HL-60 (cell line): Measurements from ENCODE around the gene AURKA.

Experiments used
- DNase-seq, 2 experiments: peaks; one replicate each; pipeline ENCODE4 v3.0.0-alpha.2; 2010 to 2020; ENCODE audit warnings: low read depth in 1 of 2, low spot score in 1 of 2
- H3K27ac ChIP-seq: fragments of 250-450 bp; sonication (Bioruptor Pico); replicated peaks from 2 replicates; pipeline ENCODE4 v1.5.1; 2020; ENCODE audit warnings: mild to moderate bottlenecking, moderate library complexity
- H3K27me3 ChIP-seq: fragments of 250-450 bp; sonication (Bioruptor Pico); 2 replicates; pipeline ENCODE4 v1.5.1; 2021; ENCODE audit warnings: mild to moderate bottlenecking, moderate library complexity; ENCODE audit not compliant: insufficient read depth, poor library complexity, severe bottlenecking
- H3K4me3 ChIP-seq: replicated peaks from 2 replicates; pipeline ENCODE4 v1.5.1; 2011; ENCODE audit warnings: mild to moderate bottlenecking, control low read depth, low read length; ENCODE audit not compliant: insufficient read depth
- GABPA ChIP-seq: IDR thresholded peaks from 2 replicates; pipeline ENCODE4 v1.6.1; 2012; ENCODE audit warnings: low read depth
- POLR2AphosphoS5 ChIP-seq: IDR thresholded peaks from 2 replicates; pipeline ENCODE4 v1.6.1; 2012; ENCODE audit warnings: low read depth
- SPI1 ChIP-seq: IDR thresholded peaks from 2 replicates; pipeline ENCODE4 v1.6.1; 2012; ENCODE audit warnings: low read depth, mild to moderate bottlenecking, borderline replicate concordance
- TF ChIP-seq, protein P1 (sequence below): IDR thresholded peaks from 2 replicates; pipeline ENCODE4 v1.6.1; 2012; ENCODE audit warnings: low read depth; ENCODE audit not compliant: insufficient replicate concordance
- TF ChIP-seq, protein P2 (sequence below): IDR thresholded peaks from one replicate; pipeline ENCODE4 v1.5.1; 2011; ENCODE audit warnings: low read length, control low read depth, inconsistent platforms; ENCODE audit not compliant: insufficient read depth

Gene AURKA

DNA sequence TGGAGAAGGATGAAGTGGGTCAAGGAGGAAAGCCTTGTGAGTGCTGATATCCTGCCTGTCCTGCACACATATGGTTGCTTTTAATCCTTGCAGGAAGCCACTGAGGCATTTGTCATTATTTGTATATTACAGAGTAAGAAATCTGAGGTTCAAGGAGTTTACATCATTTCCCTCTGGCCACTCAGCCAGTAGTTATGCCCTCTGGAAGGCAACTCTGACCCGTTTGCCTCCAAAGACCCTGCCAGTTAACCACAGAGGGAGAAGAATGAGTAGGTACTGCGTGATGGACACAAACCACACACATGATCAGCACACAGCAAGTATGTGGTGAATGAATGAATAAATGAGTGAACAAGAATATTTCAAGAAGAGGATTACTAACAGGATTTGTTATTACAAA lies 41.2 kb downstream of the AURKA start:
- Histone ChIP-seq H3K27me3 (no peaks in the 10 kb centered on the region), H3K27ac (no peak overlapping the region), H3K4me3 (no peak overlapping the region)
- TF ChIP-seq SPI1 (no peak), GABPA (no peak), POLR2AphosphoS5 (no peak)
- TF ChIP-seq, protein P1, sequence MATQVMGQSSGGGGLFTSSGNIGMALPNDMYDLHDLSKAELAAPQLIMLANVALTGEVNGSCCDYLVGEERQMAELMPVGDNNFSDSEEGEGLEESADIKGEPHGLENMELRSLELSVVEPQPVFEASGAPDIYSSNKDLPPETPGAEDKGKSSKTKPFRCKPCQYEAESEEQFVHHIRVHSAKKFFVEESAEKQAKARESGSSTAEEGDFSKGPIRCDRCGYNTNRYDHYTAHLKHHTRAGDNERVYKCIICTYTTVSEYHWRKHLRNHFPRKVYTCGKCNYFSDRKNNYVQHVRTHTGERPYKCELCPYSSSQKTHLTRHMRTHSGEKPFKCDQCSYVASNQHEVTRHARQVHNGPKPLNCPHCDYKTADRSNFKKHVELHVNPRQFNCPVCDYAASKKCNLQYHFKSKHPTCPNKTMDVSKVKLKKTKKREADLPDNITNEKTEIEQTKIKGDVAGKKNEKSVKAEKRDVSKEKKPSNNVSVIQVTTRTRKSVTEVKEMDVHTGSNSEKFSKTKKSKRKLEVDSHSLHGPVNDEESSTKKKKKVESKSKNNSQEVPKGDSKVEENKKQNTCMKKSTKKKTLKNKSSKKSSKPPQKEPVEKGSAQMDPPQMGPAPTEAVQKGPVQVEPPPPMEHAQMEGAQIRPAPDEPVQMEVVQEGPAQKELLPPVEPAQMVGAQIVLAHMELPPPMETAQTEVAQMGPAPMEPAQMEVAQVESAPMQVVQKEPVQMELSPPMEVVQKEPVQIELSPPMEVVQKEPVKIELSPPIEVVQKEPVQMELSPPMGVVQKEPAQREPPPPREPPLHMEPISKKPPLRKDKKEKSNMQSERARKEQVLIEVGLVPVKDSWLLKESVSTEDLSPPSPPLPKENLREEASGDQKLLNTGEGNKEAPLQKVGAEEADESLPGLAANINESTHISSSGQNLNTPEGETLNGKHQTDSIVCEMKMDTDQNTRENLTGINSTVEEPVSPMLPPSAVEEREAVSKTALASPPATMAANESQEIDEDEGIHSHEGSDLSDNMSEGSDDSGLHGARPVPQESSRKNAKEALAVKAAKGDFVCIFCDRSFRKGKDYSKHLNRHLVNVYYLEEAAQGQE, result no peak
- TF ChIP-seq, protein P2, sequence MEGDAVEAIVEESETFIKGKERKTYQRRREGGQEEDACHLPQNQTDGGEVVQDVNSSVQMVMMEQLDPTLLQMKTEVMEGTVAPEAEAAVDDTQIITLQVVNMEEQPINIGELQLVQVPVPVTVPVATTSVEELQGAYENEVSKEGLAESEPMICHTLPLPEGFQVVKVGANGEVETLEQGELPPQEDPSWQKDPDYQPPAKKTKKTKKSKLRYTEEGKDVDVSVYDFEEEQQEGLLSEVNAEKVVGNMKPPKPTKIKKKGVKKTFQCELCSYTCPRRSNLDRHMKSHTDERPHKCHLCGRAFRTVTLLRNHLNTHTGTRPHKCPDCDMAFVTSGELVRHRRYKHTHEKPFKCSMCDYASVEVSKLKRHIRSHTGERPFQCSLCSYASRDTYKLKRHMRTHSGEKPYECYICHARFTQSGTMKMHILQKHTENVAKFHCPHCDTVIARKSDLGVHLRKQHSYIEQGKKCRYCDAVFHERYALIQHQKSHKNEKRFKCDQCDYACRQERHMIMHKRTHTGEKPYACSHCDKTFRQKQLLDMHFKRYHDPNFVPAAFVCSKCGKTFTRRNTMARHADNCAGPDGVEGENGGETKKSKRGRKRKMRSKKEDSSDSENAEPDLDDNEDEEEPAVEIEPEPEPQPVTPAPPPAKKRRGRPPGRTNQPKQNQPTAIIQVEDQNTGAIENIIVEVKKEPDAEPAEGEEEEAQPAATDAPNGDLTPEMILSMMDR, result no peak
- no peak for DNase-seq

GRCh38 chr20:56348746-56349145 lies 43.3 kb downstream of the AURKA start:
- H3K27me3 ChIP-seq, result peaks cover 6% of the 10 kb centered on the region
- no peak overlapping the region for H3K4me3 ChIP-seq
- TF ChIP-seq POLR2AphosphoS5 (no peak), GABPA (no peak), SPI1 (no peak)
- TF ChIP-seq, protein P2, result no peak
- TF ChIP-seq, protein P1, result no peak
- no peak for DNase-seq
- H3K27ac ChIP-seq, result no peak overlapping the region

DNA sequence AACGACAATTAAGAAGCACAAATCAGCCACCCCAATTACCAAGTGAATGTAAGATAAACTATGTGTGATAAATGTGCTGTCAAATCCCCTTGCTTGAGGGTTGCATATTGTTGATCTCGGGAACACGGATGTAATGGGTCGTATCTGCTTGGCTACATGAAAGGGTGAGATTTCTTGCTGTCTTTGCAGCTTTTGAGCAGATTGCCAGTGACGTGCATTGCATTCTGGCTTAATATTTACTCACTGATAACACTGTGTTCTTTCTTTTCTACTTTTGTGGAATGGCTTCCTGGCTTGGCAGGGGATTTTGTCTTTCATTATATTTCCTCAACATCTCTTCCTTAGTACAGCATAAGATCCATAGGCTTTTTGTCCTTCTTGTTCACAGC lies 43.7 kb downstream of the AURKA start:
- peaks cover 6% of the 10 kb centered on the region for H3K27me3 ChIP-seq
- DNase-seq, result no peak
- H3K27ac ChIP-seq, result no peak overlapping the region
- TF ChIP-seq, protein P2, result no peak
- TF ChIP-seq, protein P1, result no peak
- TF ChIP-seq GABPA, result no peak
- no peak for TF ChIP-seq SPI1
- TF ChIP-seq POLR2AphosphoS5, result no peak
- H3K4me3 ChIP-seq, result no peak overlapping the region
